Activated naive CD8-positive, alpha-beta T cell treated with anti-CD3 and anti-CD28 coated beads, Interleukin-2, amount 10 ng/mL, durations not matched to agents 7 days and 5 days (primary cell): ENCODE data around the gene NR2F1. TPM values are rescaled to one million over a fixed set of nuclear protein-coding genes. Genes with fewer than 3 reads are reported as not detected.

Experiments
- ATAC-seq: fragments of 150-1000 bp; cut with Tn5 transposase; one replicate; pipeline ENCODE4 v1.10.0; 2021; ENCODE audit warnings: low read depth, moderate library complexity
- POLR2A ChIA-PET: fragments of 350-600 bp; sonication (Branson Sonifier 250); formaldehyde crosslinking; loops from one replicate; lab custom pipeline; 2021; ENCODE audit warnings: antibody characterized with exemption; lab: Charles Lee
- DNase-seq: peaks from one replicate; pipeline ENCODE4 v3.0.0; 2021
- H3K27ac Mint-ChIP-seq: one replicate; pipeline ENCODE4 v1.8.0; 2022; ENCODE audit warnings: mild to moderate bottlenecking, mixed read lengths
- H3K27me3 Mint-ChIP-seq: one replicate; pipeline ENCODE4 v1.8.0; 2022; ENCODE audit warnings: mild to moderate bottlenecking, moderate library complexity, mixed read lengths
- H3K36me3 Mint-ChIP-seq: one replicate; pipeline ENCODE4 v1.8.0; 2021; ENCODE audit warnings: mild to moderate bottlenecking, mixed read lengths
- H3K4me1 Mint-ChIP-seq: one replicate; pipeline ENCODE4 v1.8.0; 2021; ENCODE audit warnings: mixed read lengths
- H3K4me3 Mint-ChIP-seq: one replicate; pipeline ENCODE4 v1.8.0; 2022; ENCODE audit warnings: mild to moderate bottlenecking, moderate library complexity, mixed read lengths
- H3K9me3 Mint-ChIP-seq: one replicate; pipeline ENCODE4 v1.8.0; 2021; ENCODE audit warnings: mixed read lengths
- total RNA-seq, 2 experiments: library from RNA; stranded (reverse); gene quantifications; one replicate each; pipeline ENCODE4 v1.2.3, GENCODE V29; 2021

The NR2F1 gene
- total RNA-seq, 2 experiments from 2014 or later: not detected

DNA sequence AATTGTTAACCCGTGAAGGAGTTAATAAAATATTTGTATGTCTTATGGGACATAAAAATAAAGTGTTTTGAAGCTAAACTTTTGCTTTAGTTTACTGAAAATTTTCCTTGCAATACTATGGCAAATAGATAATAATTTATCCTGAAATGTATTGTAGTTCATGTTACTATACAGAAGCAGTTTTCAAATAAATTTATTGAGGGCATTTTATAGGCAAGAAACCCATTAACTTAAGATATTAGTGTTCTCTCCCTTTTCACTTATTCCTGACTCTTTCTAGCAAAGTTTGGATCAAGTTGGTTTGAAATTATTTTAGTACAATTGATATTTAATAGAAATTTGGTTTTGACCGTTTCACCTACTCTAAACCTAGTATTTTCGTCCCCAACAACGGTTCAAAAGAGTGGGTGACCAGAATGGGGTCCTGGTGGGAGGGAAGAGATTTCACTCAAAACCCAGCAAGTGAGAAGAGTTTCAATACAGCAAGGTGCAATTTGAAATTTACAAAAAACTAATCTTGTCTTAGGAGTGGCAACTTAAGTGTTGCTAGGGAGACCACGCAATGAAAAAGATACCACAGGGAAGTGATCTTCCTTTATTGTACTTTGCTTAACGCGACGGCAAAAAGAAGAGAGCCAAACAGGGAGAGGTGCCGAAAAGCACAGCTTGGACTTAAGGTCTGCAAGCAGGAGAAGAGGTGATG lies 28.4 kb downstream of the NR2F1 start:
- Mint-ChIP-seq H3K9me3 (peaks cover 1% of the 10 kb centered on the region), H3K4me3 (no peak overlapping the region), H3K4me1 (peaks cover 10% of the 10 kb centered on the region), H3K27ac (no peak overlapping the region), H3K27me3 (peaks cover 92% of the 10 kb centered on the region), H3K36me3 (peaks cover 2% of the 10 kb centered on the region)
- POLR2A ChIA-PET: no interaction called here
- DNase-seq (no peak), ATAC-seq (no peak)

DNA sequence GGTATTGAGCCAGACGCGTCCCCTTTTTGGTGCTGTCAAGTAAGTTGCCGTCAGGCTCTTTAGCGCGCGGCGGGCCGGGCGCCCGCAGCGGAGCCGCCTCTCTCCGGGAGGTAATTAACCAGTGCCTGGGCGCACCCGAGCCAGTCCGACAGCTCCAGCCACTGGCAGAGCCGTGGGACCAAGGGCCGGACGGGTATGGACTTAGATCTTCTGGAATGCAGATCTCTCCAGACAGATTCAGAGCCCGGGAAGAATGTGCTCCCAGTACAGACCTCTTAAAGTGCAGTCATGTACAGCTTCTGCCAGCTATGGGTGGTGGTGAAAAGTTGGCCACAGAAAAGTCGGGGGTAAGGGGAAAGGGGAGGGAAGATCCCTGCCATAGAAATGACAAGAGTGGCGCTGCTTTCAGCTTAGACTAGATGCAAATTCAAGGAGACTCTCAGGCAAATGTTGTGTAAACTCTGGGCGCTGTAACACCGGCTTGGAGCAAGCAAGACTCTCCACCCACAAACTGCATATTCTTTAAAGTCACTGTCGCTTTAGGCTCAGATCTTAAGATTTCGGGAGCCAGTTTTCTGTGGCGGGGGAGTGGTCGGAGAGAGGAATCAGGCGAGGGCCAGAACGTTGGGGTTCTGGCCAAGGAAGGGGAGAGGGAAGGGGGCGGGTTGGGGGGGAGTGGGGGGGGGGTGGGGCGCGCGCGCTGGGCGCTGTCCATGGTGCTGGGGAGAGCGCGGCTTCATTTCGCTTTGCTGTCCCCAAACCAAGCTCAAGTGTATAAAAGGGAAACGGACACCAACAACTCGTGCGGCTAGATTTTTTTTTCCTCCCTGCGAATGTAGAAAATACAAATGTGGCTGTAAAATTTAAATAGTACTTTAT lies 29.2 kb downstream of the NR2F1 start:
- peaks cover 2% of the 10 kb centered on the region for H3K36me3 Mint-ChIP-seq
- H3K27me3 Mint-ChIP-seq: peaks cover 86% of the 10 kb centered on the region
- POLR2A ChIA-PET: interaction anchor here (1.1 kb wide), 1 partner anchor 25 kb away, joined by 6 read pairs; no protein-coding TSS in a partner anchor
- peaks cover 10% of the 10 kb centered on the region for H3K4me1 Mint-ChIP-seq
- H3K9me3 Mint-ChIP-seq: peaks cover 1% of the 10 kb centered on the region
- DNase-seq (peak; percentile 39), ATAC-seq (no peak)
- no peak overlapping the region for H3K27ac Mint-ChIP-seq
- H3K4me3 Mint-ChIP-seq: no peak overlapping the region

DNA sequence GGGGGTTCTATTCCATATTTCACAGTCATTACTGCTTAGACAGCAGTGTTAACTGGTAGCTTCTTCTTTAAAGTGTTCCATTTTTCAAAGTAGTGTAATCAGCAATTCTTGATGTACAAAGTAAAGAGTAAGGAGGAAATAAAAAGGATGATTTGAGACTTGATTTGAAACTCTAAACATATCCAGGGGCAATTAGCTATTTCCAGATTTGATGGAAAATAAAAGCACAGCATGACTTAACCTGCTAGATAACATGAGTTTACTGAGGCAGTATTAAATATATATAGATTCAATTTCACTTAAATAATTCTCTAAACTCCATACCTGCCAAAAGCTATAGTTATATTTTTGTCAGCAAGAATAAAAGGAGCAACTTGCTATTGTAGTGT lies 29.8 kb downstream of the NR2F1 start:
- POLR2A ChIA-PET: interaction anchor here (1.1 kb wide), 1 partner anchor 26 kb away, joined by 6 read pairs; no protein-coding TSS in a partner anchor
- Mint-ChIP-seq H3K4me3 (no peak overlapping the region), H3K4me1 (peaks cover 7% of the 10 kb centered on the region), H3K36me3 (peaks cover 2% of the 10 kb centered on the region), H3K9me3 (peaks cover 1% of the 10 kb centered on the region), H3K27me3 (peaks cover 80% of the 10 kb centered on the region), H3K27ac (no peak overlapping the region)
- ATAC-seq: no peak
- no peak for DNase-seq

DNA sequence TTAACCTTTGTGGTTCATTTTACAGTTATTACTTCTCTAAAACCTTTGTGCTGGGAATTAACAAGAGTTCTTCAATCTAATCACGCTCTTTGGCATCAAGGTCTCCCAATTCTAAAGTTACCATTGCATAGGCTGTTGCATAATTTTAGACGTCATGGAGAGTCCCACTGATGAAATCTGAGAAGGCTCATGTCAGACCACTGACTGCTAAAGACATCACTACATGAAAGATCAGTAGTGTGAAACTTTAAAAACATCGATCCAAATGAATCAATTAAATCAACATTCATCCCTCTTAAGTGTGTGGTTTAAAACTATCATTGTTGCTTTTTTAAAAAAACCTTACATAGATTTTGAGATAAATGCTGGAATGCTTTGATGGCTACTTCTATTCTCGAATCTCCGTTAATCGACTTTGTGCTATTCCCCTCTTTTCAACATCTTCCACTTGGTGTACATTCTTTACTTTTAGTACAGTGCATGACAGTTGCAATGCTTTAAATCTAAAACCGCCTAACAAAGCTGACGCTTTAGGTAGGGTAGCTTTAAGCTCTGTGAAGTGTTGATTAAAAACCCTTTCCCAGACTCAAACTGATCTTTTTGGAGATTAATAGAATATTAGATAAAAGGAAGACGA lies 33.6 kb downstream of the NR2F1 start:
- Mint-ChIP-seq H3K4me3 (no peak overlapping the region), H3K4me1 (peaks cover 11% of the 10 kb centered on the region), H3K36me3 (peaks cover 6% of the 10 kb centered on the region), H3K27ac (no peak overlapping the region), H3K27me3 (peaks cover 47% of the 10 kb centered on the region), H3K9me3 (no peaks in the 10 kb centered on the region)
- POLR2A ChIA-PET: no interaction called here
- DNase-seq (no peak), ATAC-seq (no peak)

DNA sequence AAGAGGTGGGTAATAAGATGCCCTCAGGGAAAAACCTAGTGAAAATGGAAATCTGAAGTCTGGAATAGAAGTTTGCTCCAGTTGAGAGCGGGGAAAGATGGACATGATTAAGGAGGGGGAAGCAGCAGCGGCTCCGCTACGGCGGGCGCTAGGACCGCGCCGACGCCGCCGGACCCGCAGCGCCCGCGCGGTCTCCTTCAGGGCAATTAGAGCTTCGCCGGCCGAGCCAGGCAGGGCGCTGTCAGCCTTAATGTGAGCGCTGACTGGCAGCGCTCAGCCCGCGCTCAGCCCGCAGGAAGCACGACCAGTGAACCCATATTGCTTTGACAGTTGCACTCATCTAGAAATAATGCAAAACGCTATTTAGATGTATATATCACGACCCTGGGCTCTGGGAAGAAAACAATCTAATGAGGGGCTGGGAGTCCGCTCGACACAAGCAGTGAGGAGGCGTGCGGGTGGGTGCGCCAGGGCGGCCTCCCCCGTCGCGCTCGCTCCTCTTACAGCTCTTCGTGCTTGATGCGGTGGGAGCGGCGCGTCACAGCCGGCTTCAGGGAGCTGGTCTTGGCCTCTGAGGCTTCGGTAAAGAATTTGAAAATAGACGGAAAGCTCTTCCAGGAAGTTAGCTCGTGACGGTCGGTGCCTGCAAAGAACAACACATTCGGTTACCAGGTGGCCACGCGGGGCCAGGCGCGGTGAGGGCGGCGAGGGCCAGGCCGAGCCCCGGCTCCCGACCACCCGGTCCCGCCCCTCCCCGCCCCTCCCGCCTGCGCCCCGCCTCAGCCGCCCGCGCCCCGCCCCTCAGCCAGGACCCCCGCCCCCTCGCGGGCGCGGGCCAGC lies 37.7 kb downstream of the NR2F1 start:
- Mint-ChIP-seq H3K9me3 (no peaks in the 10 kb centered on the region), H3K27ac (peak overlapping the region; percentile 71), H3K36me3 (peaks cover 4% of the 10 kb centered on the region), H3K4me1 (peaks cover 7% of the 10 kb centered on the region), H3K4me3 (peak overlapping the region; percentile 90), H3K27me3 (peaks cover 23% of the 10 kb centered on the region)
- POLR2A ChIA-PET: interaction anchor here (0.7 to 0.8 kb wide), 3 partner anchors 12 to 418 kb away, joined by 3 read pairs; no protein-coding TSS in a partner anchor
- DNase-seq (peak; percentile 72), ATAC-seq (peak; percentile 91)

DNA sequence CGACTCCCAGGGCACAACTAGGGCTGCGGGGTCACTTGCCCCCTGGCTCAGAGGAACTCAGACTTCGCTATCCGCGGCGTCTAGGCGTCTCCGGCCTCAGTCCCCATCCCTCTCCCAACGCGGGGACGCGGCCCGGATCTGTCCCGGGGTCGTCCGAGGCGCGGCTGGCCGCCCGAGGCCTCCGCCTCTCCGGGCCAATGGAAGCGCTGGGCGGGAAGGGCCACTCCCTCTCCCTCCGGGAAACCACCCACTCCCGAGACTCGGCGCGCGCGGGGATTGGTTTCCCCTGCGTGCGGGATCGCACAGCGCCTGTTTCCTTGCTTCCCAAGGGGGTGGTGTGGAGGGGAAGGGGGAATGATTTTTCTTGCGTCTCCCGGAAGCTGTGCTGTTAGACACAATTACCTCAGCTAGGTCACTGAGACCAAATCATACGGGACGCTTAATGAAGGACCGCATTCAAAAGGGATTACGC lies 38.3 kb downstream of the NR2F1 start:
- peaks cover 7% of the 10 kb centered on the region for H3K4me1 Mint-ChIP-seq

DNA sequence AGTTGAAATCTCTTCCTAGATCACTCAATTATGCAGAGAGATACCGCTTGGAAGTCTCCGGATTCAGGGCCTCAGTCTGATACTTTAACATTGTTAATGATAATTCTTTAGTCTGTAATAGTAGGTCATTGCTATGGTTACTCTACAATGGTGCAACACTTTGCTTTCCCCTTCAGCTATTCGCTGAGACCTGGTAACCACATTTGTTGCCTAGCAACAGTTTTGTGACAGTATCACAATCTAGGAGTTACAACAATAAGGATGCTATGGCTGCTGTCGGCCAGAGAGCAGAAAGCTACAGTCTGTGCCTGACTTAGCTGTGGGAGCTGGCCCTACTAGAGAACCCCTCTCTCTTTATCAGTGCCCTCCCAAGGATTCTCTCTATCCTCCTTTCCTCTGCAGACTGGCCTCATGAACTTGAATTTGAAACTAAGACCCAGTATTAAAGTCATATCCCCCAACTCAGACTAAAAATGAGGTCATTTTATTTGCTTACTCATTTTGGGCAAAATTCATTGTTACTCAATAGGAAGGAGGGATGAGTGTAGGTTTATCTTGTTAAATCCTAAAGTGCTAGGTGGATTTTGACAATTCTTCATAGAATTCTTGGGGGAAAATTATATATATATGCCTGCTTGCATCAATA lies 39.3 kb downstream of the NR2F1 start:
- Mint-ChIP-seq H3K27me3 (peaks cover 14% of the 10 kb centered on the region), H3K9me3 (no peaks in the 10 kb centered on the region), H3K4me3 (no peak overlapping the region), H3K27ac (no peak overlapping the region), H3K4me1 (peaks cover 7% of the 10 kb centered on the region), H3K36me3 (peaks cover 4% of the 10 kb centered on the region)
- ATAC-seq: no peak
- POLR2A ChIA-PET: no interaction called here
- no peak for DNase-seq

More for the DNA sequence above, 38.3 kb downstream of the NR2F1 start:
- no peak for ATAC-seq
- Mint-ChIP-seq H3K9me3 (no peaks in the 10 kb centered on the region), H3K4me3 (peak overlapping the region; percentile 48), H3K27ac (no peak overlapping the region), H3K27me3 (peaks cover 17% of the 10 kb centered on the region), H3K36me3 (peaks cover 4% of the 10 kb centered on the region)
- POLR2A ChIA-PET: interaction anchor here (0.8 kb wide), 1 partner anchor 61 kb away, joined by 3 read pairs; no protein-coding TSS in a partner anchor
- peak; percentile 46 for DNase-seq

DNA sequence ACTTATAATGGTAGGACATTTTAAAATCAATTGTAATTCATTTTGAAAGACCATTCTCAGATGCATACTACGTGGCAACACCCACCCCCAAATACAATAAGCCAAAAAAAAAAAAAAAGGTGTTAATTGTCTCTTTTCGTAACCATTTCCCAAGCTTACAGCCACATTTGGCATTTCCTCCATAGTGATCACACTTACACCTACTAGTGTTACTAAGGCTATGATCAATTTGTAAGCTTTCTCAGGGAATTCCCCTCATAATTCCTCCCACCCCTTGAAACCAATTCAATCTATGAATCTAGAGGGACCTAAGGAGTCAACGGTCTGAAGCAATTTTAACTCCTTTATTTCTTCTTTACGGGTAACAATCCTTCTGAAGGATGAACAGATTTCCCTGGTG lies 40.1 kb downstream of the NR2F1 start:
- H3K36me3 Mint-ChIP-seq: peaks cover 4% of the 10 kb centered on the region
- H3K27me3 Mint-ChIP-seq: peaks cover 14% of the 10 kb centered on the region
- H3K9me3 Mint-ChIP-seq: no peaks in the 10 kb centered on the region
- DNase-seq: no peak
- H3K4me3 Mint-ChIP-seq: no peak overlapping the region
- peaks cover 7% of the 10 kb centered on the region for H3K4me1 Mint-ChIP-seq
- ATAC-seq: no peak
- H3K27ac Mint-ChIP-seq: no peak overlapping the region
- POLR2A ChIA-PET: interaction anchor here (0.6 kb wide), 1 partner anchor 251 kb away, joined by 3 read pairs; no protein-coding TSS in a partner anchor

DNA sequence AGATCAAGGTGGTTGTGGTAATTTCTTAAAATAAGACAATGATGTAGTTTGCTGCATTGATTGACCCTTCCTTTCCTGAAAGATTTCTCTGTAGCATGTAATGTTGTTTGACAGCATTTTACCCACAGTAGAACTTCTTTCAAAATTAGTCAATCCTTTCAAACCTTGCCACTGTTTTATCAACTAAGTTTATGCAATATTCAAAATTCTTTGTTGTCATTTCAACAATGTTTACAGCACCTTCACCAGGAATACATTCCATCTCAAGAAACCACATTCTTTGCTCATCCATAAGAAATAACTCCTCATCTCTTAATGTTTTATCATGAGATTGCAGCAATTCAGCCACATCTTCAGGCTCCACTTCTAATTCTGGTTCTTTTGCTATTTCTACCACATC lies 43.8 kb downstream of the NR2F1 start:
- ATAC-seq (no peak), DNase-seq (no peak)
- Mint-ChIP-seq H3K27ac (no peak overlapping the region), H3K27me3 (peaks cover 10% of the 10 kb centered on the region), H3K4me3 (no peak overlapping the region), H3K4me1 (peaks cover 1% of the 10 kb centered on the region), H3K9me3 (no peaks in the 10 kb centered on the region), H3K36me3 (no peaks in the 10 kb centered on the region)
- POLR2A ChIA-PET: no interaction called here

DNA sequence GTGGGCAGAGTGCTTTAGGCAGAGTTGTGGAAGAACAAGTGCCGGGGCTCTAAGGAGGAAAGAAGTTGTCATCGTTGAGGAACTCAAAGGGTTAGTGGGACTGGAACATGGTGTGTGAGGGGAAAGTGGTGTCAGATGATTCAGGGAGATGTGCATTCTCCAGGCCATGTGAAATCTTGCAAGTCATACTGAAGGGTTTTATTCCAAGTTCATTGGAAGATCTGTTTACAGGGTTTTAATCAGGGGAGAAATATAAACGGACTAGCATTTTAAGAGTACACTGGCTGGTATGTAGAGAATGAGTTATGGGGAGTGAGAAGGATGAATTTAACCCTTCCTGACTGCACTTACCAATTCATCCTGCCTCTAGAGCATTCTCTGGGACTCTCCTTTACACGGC lies 49.3 kb downstream of the NR2F1 start:
- peaks cover 5% of the 10 kb centered on the region for H3K4me1 Mint-ChIP-seq
- ATAC-seq (no peak), DNase-seq (no peak)
- H3K36me3 Mint-ChIP-seq: no peaks in the 10 kb centered on the region
- no peak overlapping the region for H3K27ac Mint-ChIP-seq
- POLR2A ChIA-PET: no interaction called here
- H3K4me3 Mint-ChIP-seq: no peak overlapping the region
- H3K9me3 Mint-ChIP-seq: no peaks in the 10 kb centered on the region
- no peaks in the 10 kb centered on the region for H3K27me3 Mint-ChIP-seq

DNA sequence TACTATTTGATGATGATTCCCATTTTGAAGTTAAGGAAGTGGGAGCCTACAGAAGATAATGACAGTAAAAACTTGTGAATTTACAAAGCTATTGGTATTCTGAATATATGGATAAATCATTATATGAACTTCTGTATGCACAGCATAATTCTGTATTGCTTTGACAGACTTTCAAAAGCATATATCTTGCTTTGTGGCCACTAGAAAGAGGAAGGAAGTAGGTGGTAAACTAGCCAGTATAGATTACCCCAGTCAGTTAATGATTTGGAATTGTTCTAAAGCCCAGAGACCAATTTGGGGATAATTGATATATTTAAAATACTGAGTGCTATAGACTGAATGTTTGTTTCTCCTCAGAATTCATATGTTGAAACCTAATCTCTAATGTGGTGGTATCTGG lies 53.0 kb downstream of the NR2F1 start:
- H3K9me3 Mint-ChIP-seq: no peaks in the 10 kb centered on the region
- POLR2A ChIA-PET: no interaction called here
- H3K36me3 Mint-ChIP-seq: no peaks in the 10 kb centered on the region
- H3K4me3 Mint-ChIP-seq: no peak overlapping the region
- no peaks in the 10 kb centered on the region for H3K27me3 Mint-ChIP-seq
- no peak for DNase-seq
- ATAC-seq: no peak
- H3K4me1 Mint-ChIP-seq: peaks cover 5% of the 10 kb centered on the region
- H3K27ac Mint-ChIP-seq: no peak overlapping the region

DNA sequence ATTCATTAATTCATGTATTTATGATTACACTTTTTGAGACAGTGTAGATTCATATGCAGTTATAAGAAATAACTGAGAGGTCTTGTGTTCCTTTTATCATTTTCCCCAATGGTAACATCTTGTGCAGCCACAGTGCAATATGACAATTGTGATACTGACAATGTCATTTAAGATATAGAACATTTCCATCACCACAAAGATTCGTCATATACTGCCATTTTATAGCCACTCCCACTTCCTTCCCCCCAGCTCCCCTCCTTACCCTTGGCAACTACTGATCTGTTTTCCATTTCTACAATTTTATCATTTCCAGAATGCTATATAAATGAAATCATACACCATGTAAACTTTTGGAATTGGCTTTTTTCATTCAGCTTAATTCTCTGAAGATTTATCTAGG lies 53.8 kb downstream of the NR2F1 start:
- POLR2A ChIA-PET: no interaction called here
- Mint-ChIP-seq H3K27ac (no peak overlapping the region), H3K27me3 (no peaks in the 10 kb centered on the region), H3K36me3 (no peaks in the 10 kb centered on the region), H3K4me3 (no peak overlapping the region), H3K9me3 (no peaks in the 10 kb centered on the region), H3K4me1 (peaks cover 5% of the 10 kb centered on the region)
- ATAC-seq: no peak
- no peak for DNase-seq
